Upper lobe of left lung (tissue), 4 donors: ENCODE data around the gene UBE2E3.

ENCODE experiments used
- CTCF ChIP-seq, 6 experiments: fragments of 450-650 bp in 4 of 6; fragments of 200-600 bp in 2 of 6; sonication (generic) in 2 of 6; IDR thresholded peaks; one replicate each; pipeline ENCODE4 v1.5.1; 2016 to 2019; ENCODE audit warnings: antibody characterized with exemption in 6 of 6
- POLR2A ChIP-seq, 4 donors: fragments of 450-650 bp; IDR thresholded peaks; one replicate each; pipeline ENCODE4 v1.5.1; 2016 to 2017; ENCODE audit warnings: antibody characterized with exemption in 4 of 4, mild to moderate bottlenecking in 2 of 4
- POLR2AphosphoS5 ChIP-seq, 2 donors: sonication (generic); formaldehyde crosslinking; IDR thresholded peaks; one replicate each; pipeline ENCODE4 v1.5.1; 2017; ENCODE audit warnings: antibody characterized with exemption in 2 of 2

GRCh38 chr2:180991820-180992219 lies 11.4 kb downstream of the UBE2E3 start:
- no peak for TF ChIP-seq CTCF (IDR thresholded peaks at IDR 0.05)
- no peak for TF ChIP-seq POLR2A (IDR thresholded peaks at IDR 0.05)
- TF ChIP-seq POLR2AphosphoS5 (IDR thresholded peaks at IDR 0.05) = no peak
